ENCODE data around the gene WASHC3.
"Not testable (repeated sequence)": the region's sequence is repeated elsewhere in the genome, so short reads cannot be mapped to it uniquely, and the experiment has no call there.

The WASHC3 gene

GRCh38 chr12:102052192-102053061, 9.4 kb downstream of the WASHC3 start:
- Histone ChIP-seq H3K4me3 (no peak overlapping the region), H3K27ac (no peak overlapping the region)

- peak overlapping the region in 1 of 21 experiments; percentile 6 for H3K27ac ChIP-seq
- H3K4me3 ChIP-seq: no peak overlapping the region
Measured at GRCh38 chr12:102051431-102051965, 10.3 kb downstream of the WASHC3 start.

- Histone ChIP-seq H3K27ac (peak overlapping the region in 1 of 21 experiments; percentile 6), H3K4me3 (no peak overlapping the region)
Measured at GRCh38 chr12:102050660-102051430, 10.9 kb downstream of the WASHC3 start.

DNA sequence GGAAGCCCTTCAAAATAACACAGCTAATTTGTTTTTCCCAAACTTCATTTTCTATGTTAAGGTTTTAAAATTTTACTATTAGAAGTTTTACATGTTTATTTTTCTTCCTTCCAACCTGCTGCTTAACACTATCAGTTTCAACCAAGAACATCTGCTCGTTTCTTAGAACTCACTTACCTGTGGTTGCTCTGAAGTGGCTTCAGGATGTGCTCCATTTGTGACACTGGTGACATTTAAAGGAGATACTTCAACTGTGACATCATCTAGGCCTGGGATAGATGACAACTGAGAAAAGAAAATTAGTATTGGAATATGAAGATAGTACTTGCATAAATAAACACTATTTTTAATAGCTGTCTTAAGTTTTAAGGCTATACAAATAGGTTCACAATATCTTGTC, 17.9 kb downstream of the WASHC3 start:
- no peak overlapping the region for H3K4me3 ChIP-seq
- no peak overlapping the region for H3K27ac ChIP-seq

GRCh38 chr12:102033991-102034745, 27.6 kb downstream of the WASHC3 start:
- Histone ChIP-seq H3K27ac (no peak overlapping the region), H3K4me3 (no peak overlapping the region)

GRCh38 chr12:102031852-102032251, 29.9 kb downstream of the WASHC3 start:
- Histone ChIP-seq H3K4me3 (no peak overlapping the region), H3K27ac (no peak overlapping the region)

DNA sequence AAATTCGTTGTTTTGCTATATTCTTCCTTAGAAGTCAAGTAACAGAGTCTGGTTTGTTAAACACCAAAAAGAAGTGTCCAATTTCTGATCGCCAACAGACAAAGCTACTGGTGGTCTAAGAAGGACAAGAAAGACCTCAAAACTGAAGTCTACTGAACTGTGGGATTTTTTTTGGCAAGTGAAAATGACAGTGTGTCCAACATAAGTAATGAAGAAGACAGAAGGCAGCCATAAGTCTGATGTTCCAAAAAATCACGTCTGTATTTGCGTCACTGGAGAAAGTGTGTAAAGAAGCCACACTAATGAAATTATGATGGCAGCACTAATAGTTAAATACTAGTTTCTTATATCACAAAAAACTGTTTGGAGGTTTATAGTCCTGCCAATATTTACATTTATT, 32.6 kb downstream of the WASHC3 start:
- Histone ChIP-seq H3K4me3 (no peak overlapping the region), H3K27ac (no peak overlapping the region)

GRCh38 chr12:102026728-102027127, 35.1 kb downstream of the WASHC3 start:
- Histone ChIP-seq H3K4me3 (no peak overlapping the region), H3K27ac (no peak overlapping the region)

GRCh38 chr12:102024765-102025164, 37.0 kb downstream of the WASHC3 start:
- no peak overlapping the region for H3K27ac ChIP-seq

DNA sequence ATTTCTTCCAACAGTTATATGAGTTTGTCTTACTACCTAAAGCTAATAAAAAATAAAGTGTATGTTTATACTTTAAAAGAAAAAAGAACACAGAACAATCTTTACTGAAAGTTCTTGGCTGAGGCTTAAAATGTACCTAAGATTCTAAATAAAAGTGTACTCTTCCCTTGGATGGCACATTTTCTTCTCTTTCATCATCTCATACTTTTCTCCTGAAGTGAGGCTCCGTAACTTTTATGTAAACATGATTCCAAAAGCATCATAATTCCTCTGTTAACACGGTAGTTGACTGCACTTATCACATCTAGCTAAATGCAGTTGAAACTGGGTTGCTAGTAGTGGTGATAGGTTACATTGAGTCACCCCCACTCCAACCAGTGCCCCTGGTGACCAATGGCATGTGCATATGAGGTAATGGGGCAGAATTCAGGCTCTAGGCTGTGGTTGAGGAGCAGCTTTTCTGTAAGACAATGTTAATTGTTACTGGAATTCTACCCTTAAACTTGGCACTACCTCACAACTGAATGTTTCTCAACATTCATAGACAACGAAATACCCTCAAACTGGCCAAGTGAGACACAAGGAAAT, 38.4 kb downstream of the WASHC3 start:
- H3K27ac ChIP-seq: no peak overlapping the region
- H3K4me3 ChIP-seq: no peak overlapping the region

More at GRCh38 chr12:102024765-102025164, 37.0 kb downstream of the WASHC3 start:
- H3K4me3 ChIP-seq: no peak overlapping the region

DNA sequence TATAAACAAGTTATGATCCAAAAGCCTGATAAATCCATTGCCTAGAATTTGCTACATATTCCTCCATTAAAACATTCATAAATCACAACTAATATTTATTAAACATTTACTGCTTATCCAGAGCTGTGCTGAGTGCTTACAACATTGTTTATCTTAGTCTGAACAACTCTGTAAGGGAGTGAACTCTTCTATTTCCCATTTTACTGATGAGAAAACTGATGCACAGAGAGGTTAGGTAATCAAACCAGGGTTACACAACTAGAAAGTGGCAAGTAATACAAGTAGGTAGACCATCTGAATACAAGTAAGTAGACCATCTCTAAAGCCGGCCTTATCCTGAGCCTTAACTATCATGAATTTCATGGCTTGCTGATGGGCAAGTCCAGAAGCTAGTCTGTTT, 39.5 kb downstream of the WASHC3 start:
- Histone ChIP-seq H3K27ac (no peak overlapping the region), H3K4me3 (no peak overlapping the region)

GRCh38 chr12:102021540-102022246, 40.1 kb downstream of the WASHC3 start:
- no peak overlapping the region for H3K4me3 ChIP-seq

GRCh38 chr12:102018607-102019006, 43.2 kb downstream of the WASHC3 start:
- H3K27ac ChIP-seq, H3K4me3 ChIP-seq: not testable (repeated sequence)

More at GRCh38 chr12:102021540-102022246, 40.1 kb downstream of the WASHC3 start:
- no peak overlapping the region for H3K27ac ChIP-seq

DNA sequence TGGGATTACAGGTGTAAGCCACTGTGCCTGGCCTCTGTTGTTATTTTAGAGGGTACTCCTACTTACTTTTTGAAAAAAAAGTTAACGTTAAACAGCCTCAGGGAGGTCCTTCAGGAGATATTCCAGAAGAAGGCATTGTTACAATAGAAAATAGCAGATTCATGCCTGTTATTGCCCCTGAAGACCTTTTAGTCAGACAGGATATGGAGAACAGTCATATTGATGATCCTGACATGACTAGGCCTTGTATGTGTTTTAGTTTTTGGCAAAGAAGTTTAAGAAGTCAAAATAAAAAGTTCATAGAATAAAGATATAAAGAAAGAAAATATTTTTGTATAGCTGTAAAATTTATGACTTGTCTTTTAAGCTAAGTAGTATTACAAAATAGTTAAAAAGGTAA, 45.3 kb downstream of the WASHC3 start:
- Histone ChIP-seq H3K4me3 (no peak overlapping the region), H3K27ac (no peak overlapping the region)

DNA sequence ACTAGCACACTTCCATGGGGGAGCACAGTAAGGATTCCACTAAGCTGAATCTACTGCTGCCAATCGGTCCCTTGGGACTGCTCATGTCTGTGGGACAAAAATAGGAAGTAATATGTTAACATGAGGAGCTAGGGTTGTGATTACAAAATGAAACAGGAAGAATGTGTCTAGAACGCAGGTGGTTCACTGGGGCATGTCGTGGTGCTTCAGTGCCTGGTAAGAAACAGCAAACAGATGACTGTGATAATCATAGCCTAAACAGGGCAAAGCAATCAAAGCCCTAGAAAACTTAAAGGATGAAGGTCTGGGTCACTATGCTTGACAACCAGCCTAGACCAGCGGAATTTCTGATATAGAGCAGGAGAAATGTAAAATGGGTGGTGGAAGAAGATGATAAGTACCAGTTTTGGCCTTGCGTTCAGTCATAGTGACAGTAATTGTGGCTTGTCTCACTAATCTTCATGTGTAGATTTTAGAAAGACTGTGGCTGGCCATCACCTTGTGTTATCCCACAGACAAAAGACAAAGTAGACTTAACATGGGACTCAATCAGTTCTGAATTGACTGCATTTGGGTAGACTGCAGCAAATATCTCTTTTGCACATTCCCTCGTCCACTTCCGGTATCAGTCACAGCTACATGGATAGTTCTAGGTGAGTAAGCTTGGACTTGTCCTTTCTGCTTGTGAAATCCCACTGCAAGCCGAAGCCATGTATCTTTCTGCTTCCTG, 51.4 kb downstream of the WASHC3 start:
- H3K4me3 ChIP-seq: no peak overlapping the region

GRCh38 chr12:102009796-102010195, 52.0 kb downstream of the WASHC3 start:
- Histone ChIP-seq H3K27ac (no peak overlapping the region), H3K4me3 (no peak overlapping the region)

More for the DNA sequence above, 51.4 kb downstream of the WASHC3 start:
- no peak overlapping the region for H3K27ac ChIP-seq

DNA sequence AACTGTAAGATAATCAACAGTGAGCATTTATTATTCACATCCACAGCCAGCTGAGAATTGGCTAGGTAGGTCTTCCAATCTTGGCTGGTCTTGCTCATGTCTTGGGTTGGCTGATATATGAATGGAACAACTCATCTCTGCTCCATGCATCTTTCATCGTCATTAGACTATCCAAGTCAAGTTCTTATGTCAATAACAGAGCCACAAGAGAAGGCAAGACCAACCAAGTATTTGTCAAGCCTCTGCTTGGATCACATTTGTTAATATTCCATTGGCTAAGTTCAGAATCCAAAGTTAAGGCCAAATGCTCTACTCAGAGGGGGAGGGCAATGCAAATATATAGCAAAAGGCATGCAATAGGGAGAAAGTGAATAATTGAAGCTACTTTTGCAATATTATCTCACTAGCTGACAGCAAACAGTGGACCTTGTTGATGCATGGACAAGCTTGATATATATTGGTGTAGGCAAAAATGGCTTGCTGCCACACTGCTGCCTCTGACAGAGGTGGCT, 53.1 kb downstream of the WASHC3 start:
- no peak overlapping the region for H3K4me3 ChIP-seq

GRCh38 chr12:102005256-102005655, 56.5 kb downstream of the WASHC3 start:
- no peak overlapping the region for H3K27ac ChIP-seq
- H3K4me3 ChIP-seq: no peak overlapping the region

More for the DNA sequence above, 53.1 kb downstream of the WASHC3 start:
- H3K27ac ChIP-seq: no peak overlapping the region

Data from skin epidermis (tissue), 12 donors.